NCI-H2196 (cell line): ENCODE results near the gene CBFA2T3.

Experiments used
- DNase-seq: peaks from one replicate; lab custom pipeline; 2025; ENCODE audit not compliant: unreplicated experiment; lab: John Stamatoyannopoulos, UW

CBFA2T3 gene

GRCh38 chr16:88880226-88881006 lies 96.6 kb downstream of the CBFA2T3 start:
- DNase-seq: no peak

GRCh38 chr16:88879788-88880055 lies 97.3 kb downstream of the CBFA2T3 start:
- no peak for DNase-seq

GRCh38 chr16:88878967-88879787 lies 97.8 kb downstream of the CBFA2T3 start:
- no peak for DNase-seq

GRCh38 chr16:88878356-88878755 lies 98.7 kb downstream of the CBFA2T3 start:
- no peak for DNase-seq

GRCh38 chr16:88877564-88878289 lies 99.3 kb downstream of the CBFA2T3 start:
- DNase-seq: no peak

- DNase-seq: no peak
These were observed 100.0 kb downstream of the CBFA2T3 start for GRCh38 chr16:88876942-88877526.

GRCh38 chr16:88875703-88876234 lies 101.2 kb downstream of the CBFA2T3 start:
- DNase-seq: no peak

GRCh38 chr16:88874938-88875599 lies 101.9 kb downstream of the CBFA2T3 start:
- no peak for DNase-seq

GRCh38 chr16:88872650-88873331 lies 104.2 kb downstream of the CBFA2T3 start:
- no peak for DNase-seq

GRCh38 chr16:88871730-88872416 lies 105.1 kb downstream of the CBFA2T3 start:
- DNase-seq: no peak

- no peak for DNase-seq
These were observed 105.7 kb downstream of the CBFA2T3 start for GRCh38 chr16:88871349-88871702.

- no peak for DNase-seq
These were observed 106.2 kb downstream of the CBFA2T3 start for GRCh38 chr16:88870608-88871348.

- no peak for DNase-seq
These were observed 107.4 kb downstream of the CBFA2T3 start for GRCh38 chr16:88869673-88869980.

- no peak for DNase-seq
These were observed 107.9 kb downstream of the CBFA2T3 start for GRCh38 chr16:88868974-88869672.

- no peak for DNase-seq
These were observed 109.3 kb downstream of the CBFA2T3 start for GRCh38 chr16:88867581-88868246.

GRCh38 chr16:88866151-88866920 lies 110.7 kb downstream of the CBFA2T3 start, which contains the start of gene PABPN1L:
PABPN1L (minus strand) TSS chr16:88866660; CDS start chr16:88866606, 54 bp downstream.
- no peak for DNase-seq

- DNase-seq: no peak
These were observed 111.3 kb downstream of the CBFA2T3 start for GRCh38 chr16:88865742-88866141.
